NCI-H2029 treated with DMSO at 0.1 percent for 48 hours (cell line): ENCODE results near the gene DACH1.

Source experiments
- DNase-seq: peaks from one replicate; lab custom pipeline; 2025; lab: John Stamatoyannopoulos, UW

The DACH1 gene

DNA sequence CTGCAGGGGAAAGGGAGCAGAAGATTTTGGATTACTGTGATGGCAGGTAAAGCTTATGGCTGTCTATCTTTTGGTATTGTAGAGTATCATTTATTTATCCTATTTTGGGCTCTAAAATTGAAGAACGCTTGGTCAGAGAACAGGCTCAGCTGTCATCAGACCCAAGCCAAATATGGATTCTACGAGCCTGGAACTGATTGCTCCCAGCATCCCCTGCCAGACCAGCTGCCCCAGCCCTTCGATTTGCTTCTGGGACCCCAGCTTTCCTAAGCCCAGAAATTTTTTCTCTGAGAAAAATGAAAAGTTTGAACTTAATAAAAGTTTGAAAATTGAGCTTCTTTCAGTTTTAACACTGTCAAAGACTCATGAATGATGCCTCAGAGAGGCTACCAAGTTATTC is 472.8 kb downstream of the DACH1 start:
- no peak for DNase-seq
